ENCODE results near the gene EDC4.
"Not testable (repeated sequence)": the region's sequence is repeated elsewhere in the genome, so short reads cannot be mapped to it uniquely, and the experiment has no call there.

Gene EDC4

DNA sequence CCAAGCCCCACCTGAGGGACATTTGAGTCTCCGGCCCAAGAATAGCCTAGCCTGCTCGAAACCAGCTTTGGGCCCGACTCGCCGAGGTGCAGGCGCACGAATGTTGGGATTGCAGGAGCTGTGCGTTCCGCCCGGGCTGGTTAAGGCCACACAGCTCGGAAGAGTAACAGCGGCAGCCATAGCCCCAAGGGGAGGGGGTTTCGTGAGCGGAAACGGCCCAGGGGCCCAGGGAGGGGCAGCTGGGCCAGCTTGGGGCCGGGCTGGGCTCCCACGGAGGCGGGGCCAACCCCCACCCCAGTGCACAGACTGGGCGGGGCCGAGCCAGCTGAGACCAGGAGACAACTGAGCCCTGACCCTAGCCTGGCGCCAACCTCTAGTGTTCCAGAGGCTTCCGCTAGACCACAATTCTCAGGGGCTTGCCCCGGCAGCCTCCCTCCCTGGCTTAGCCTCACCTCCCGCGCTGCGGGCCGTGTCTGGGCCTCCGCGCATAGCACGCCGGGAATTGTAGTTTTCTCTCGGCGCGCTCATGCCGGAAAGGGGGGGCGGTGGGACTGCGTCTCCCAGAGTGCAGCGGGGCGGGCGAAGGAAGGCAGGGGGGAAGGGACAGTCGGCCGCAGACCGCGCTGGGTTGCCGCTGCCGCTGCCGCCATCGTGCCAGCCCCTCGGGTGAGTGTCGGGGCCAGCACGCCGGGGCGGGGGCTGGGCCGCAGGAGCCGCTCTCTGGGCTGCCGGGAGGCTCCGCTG lies 26.4 kb upstream of the EDC4 start, which contains the start of gene NUTF2:
NUTF2 (plus strand) TSS at position 614 of the 744 bp plus-strand sequence. CDS start 18,198 bp downstream, outside the sequence.
- DNase-seq (ENCODE audit: low read depth in 1 of 2, low spot score in 1 of 2) = peak; percentile 92 to 94

DNA sequence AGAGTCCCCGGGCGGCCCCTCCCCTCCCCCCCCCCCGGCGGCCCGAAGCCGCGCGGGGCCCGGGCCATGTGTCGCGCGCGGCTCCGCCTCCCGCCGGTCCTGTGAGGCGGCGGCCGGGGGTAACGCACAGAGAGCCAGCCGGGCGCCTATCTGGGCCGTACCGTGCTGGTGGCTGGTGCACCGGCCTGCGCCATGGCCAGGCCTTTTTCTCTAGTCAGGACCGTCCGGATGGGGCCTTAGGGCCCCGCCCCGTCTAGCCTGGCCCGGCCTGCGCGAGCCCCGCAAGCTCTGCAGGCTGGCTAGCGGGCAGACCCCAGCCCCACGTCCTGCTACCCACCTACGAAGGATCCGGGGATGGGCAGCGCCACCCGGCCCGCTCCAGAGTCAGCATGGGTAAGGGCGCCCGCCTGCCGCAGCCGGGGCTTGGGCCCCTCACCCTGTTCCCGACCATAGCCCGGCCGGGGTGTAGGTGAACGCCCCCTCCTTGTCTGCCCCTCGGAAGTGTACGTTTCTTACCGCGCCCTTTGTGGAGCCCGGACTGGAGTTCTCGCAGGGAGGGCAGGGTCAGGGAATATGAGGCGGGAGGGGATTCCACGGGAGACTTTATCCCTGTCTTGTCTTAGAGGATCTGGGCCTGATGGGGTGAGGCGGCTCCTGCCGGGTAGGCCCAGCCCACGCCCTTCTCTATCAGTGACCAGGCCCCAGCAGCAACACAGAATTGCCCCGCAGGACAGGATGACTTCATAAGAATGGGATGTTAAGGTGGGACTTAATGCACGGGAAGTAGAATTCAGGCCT lies 25.6 kb upstream of the EDC4 start, which contains the start of gene CENPT:
CENPT (minus strand) TSS at position 630 of the 798 bp plus-strand sequence. CDS start 13,834 bp downstream, outside the sequence.
- no peak for DNase-seq (ENCODE audit: low read depth in 1 of 2, low spot score in 1 of 2)

DNA sequence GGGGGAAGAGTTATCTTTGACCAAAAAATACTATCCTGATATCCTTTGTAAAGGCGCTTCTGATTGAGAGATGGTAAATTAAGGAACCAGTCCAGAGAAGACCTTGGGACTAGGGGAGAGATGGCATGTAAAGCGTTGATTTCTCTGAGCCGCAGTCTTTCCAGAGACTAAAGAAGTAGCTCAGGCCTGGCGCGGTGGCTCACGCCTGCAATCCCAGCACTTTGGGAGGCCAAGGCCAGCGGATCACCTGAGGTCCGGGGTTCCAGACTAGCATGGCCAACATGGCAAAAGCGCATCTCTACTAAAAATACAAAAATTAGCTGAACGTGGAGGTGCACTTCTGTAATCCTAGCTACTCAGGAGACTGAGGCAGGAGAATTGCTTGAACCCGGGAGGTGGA lies 24.7 kb upstream of the EDC4 start:
- no peak for DNase-seq (ENCODE audit: low read depth in 1 of 2, low spot score in 1 of 2)

DNA sequence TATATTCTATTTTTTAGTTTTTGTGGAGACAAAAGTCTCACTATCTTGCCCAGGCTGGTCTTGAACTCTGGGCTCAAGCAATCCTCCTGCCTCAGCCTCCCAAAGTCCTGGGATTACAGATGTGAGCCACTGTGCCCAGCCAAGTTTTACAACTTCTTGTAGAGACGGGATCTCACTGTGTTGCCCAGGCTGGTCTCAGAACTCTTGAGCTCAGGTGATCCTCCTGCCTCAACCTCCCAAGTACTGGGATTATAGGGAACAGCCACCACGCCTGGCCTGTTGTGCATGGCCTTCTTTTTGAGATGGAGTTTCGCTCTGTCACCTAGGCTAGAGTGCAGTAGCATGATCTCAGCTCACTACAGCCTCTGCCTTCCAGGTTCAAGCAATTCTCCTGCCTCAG lies 19.2 kb upstream of the EDC4 start:
- no peak for DNase-seq (ENCODE audit: low read depth in 1 of 2, low spot score in 1 of 2)

DNA sequence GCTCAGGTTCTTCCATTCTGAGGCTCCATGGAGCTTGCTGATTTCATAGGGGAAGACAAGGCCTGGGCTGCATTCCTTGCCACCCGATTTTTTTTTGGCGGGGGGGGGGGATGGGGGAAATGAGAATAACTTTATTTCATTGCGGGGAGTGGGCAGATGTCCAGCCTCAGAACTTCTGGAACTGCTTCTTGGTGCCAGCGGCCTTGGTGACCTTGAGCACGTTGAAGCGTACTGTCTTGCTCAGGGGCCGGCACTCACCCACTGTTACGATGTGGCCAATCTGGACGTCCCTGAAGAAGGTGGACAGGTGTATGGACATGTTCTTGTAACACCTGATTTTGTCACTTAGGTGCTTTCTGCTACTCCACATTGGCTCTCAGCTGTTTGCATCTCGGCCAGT lies 17.1 kb upstream of the EDC4 start:
- DNase-seq (ENCODE audit: low read depth in 1 of 2, low spot score in 1 of 2) = no peak

DNA sequence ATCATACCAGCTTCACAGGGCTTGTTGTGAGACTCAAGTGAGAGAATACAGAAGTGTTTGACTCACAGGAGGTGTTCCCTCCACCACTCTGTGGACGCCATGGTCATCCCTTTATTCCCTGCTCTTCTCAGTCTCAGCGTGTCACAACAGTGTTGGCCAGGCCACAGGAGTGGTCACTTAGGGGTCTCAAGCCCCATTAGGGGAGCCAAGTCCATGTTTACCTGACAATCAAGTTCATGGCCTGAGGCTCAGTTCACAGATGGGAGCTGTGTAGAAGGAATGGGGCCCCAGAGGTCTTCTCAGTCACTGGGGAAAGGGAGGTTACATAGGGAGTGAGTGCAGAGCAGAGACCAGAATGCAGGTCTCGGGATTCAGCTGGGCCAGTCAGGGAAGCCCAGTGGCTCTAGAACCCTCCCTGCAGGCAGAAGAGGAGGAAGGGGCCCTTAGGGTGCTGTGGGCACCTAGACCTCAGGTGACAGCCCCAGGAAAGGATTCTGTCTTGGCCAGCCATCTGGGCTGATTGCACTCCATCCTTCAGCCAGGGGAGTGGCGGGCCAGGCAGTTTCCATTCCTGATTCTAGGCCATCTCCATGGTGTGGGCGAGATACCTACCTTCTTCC lies 15.8 kb upstream of the EDC4 start:
- DNase-seq (ENCODE audit: low read depth in 1 of 2, low spot score in 1 of 2) = no peak

DNA sequence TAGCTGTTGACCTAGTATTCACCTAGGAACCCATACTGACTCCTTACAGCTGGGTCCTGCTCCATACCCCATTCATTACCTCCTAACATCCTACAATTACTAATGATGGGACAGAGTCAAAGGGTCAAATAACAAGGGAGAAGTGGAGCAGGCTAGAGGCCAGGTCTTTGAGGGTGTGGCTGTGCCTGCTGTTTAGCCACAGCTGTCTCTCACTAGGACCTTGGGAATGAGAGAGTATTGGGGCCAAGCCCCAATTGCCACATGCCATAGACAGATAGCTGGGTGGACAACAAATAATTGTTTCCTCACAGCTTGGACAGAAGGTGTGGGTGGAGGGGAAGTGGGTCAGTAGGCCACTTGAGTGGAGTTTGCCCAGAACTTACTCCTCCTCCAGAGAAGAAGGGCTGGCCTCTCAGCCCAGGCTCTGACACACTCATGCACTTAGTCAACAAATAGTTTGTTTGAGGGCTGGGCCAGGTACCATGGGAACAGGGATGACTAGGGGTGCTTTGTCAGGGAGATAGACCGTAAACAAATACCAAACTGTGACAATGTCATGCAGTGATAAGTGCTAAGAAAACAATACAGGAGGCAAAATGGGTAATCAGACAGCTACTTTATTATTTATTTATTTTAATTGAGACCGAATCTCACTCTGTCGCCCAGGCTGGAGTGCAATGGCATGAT lies 15.2 kb upstream of the EDC4 start:
- no peak for DNase-seq (ENCODE audit: low read depth in 1 of 2, low spot score in 1 of 2)

DNA sequence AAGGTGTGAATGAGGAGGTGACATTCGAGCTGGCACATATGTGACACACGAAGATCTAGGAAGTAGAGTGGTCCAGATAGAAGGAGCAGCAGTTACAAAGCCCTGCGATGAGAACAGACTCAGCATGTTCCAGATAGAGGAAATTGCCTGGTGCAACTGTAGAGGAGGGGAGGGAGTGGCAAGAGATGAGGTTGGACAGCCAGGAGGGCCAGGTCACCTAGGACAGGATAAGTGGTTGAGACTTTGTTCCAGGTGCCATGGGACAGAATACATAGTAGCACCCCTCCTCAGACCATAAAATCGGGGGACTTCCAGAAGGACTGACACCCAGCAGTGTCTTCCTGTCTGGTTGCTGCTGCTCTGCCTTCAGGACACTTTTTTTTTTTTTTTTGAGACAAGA lies 14.4 kb upstream of the EDC4 start:
- no peak for DNase-seq (ENCODE audit: low read depth in 1 of 2, low spot score in 1 of 2)

DNA sequence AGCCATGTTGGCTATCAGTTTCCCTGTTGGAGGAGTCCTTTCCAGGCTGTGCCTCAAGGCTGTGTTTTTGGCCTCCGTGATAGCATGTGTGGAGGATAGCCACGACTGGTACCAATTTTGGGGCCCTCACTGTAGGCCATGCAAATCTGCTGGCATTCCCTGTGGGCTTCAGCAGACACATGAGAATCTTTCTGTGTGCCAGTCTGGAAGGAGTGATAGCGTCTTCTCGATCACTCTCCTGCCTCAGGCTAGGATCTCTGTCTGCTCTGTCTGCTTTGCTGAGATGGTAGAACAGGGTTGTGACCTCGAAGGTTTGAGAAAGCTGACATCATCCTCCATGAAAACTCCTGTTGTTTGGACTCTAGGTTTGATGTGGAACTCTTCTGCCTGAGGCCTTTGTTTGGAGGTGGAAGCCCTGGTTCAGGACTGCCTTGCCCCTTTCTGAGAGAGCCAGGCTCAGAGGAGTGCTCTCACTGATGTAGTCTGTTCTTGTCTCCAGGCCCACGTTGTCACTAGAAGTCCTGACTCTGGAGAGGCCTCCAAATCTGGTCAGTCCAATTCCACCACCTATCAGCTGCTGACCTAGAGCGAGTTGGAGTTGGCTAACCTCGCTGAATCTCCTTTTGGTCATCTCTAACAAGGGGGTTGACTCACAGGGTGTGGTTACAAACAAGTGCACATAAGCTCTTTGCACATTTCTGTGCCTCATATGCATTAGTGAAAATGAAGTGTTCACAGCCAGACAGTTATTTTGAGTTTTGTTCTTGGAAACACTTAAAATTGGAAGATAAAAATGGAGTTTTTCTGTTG lies 12.1 kb upstream of the EDC4 start:
- DNase-seq (ENCODE audit: low read depth in 1 of 2, low spot score in 1 of 2) = no peak

DNA sequence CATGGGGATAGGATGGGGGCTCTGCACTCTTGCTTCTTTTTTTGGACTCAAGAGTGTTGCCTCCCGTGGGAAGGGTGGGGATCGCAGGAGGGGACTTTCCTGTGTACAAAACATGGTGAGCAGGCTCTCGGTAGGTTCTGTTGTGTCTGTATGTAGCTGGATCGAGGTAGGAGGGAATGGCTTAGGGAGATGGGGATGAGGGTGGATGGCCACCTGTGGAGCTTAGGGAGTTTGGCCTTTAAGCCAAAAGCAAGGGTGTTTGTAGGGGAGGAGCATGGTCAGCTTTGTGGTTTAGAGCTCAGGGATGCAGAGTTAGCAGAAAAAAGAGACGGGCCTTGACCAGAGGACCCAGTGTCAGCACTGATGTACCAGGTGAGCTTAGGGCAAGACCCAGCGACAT lies 11.0 kb upstream of the EDC4 start:
- DNase-seq (ENCODE audit: low read depth in 1 of 2, low spot score in 1 of 2) = no peak

DNA sequence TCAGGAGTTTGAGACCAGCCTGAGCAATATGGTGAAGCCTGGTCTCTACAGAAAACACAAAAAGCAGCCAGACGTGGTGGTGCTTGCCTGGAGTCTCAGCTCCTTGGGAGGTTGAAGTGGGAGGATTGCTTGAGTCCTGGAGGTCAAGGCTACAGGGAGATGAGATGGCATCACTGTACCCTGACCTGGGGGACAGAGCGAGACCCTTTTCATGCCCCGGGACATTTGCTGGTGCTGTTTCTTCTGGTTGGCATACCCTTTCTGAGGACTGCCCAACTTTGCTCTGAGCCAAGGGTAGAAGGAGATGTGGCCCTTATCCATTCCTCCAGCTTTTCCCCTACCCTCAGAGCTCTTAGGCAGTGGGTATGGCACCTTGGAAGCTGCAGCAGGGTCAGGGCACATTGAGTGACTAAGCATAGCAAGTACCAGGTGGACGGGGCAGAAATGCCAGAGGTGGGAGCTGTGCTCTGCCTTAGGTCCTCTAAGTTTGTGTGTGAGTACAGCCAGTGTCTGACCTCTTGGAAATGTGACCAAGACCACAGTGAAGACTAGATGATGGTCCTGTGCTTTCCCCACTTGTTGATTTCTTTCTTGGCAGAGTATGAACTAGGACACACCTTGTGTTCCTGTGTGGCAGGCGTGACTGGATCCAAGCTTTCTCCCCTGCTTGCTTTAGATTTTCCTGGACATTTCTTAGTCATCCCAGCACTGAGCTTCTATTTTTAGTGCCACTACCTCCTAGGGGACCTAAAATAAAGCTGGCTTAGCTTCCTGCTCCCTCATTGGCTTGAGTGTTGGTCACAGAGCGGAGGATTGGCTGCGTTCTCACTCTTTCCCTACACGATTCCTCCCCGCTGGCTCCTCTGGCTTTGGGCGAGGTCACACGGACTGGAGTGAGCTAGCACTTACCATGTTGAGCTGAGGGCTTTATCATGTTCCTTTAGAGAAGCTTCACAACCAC lies 9.9 kb upstream of the EDC4 start:
- no peak for DNase-seq (ENCODE audit: low read depth in 1 of 2, low spot score in 1 of 2)

DNA sequence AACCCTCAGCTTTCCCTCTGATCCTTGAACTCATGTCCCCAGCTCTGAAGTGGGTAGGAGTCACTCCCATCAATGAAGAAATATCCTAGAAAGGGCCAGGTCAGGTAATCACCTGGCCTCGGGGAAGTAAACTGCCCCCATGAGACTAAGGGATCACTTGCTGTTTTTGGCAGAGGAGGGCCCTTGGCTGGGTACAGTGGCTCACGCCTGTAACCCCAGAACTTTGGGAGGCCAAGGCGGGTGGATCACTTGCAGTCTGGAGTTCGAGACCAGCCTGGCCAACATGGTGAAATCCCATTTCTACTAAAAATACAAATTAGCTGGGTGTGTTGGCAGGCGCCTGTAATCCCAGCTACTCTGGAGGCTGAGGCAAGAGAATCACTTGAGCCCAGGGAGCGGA lies 8.8 kb upstream of the EDC4 start:
- not testable (repeated sequence) for DNase-seq (ENCODE audit: low read depth in 1 of 2, low spot score in 1 of 2)

DNA sequence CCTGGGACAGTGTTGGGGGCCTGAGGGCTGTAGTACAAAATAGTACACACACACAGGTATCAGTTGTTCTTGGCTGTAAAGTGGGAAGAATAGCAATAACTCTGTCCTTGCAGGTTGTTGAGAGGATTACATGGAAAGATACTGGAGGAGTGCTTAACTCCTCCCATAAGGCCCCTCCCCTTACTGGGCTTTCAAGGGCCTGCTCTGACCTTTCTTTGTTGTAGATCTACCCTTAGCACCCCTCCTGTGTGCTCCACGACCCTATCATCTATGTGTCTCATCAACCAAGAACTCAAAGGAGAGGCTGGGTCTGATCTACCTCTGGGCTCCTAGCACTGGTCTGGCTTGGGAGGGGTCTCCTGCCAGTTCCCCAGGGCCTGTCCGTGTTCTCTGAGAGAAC lies 8.3 kb upstream of the EDC4 start:
- DNase-seq (ENCODE audit: low read depth in 1 of 2, low spot score in 1 of 2) = no peak

DNA sequence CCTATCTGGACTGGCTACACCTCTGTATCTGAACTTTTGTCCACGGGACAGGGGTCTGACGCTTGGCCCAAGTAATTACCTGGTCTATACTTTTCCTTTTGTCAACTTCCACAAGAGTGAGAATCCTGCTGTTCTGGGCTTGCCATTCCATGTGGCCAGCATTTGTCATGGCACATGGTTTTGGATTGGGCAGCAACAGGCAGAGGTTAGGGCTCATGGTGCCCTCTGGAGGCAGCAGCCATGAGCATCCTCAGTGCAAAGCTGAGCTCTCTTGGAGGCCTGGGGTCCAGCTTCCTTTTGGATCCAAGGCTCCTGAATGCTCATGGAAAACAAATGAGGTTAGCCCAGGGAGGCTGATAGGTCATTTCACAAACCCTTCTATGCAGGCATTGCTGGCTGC lies 7.5 kb upstream of the EDC4 start:
- no peak for DNase-seq (ENCODE audit: low read depth in 1 of 2, low spot score in 1 of 2)

DNA sequence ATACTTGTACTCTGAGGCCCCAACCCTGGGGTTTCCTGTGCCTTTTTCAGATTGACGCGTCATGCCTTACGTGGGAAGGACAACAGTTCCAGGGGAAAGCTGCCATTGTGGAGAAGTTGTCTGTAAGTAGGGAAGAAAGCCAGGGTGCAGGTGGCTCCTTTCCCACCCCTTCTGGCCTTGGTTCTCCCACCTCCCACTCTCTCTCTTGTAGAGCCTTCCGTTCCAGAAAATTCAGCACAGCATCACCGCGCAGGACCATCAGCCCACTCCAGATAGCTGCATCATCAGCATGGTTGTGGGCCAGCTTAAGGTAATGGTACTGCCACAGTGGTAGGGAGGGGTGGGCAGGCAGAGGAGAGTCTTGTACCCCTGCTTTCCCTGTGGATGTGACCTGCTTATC lies 4.6 kb upstream of the EDC4 start:
- no peak for DNase-seq (ENCODE audit: low read depth in 1 of 2, low spot score in 1 of 2)

DNA sequence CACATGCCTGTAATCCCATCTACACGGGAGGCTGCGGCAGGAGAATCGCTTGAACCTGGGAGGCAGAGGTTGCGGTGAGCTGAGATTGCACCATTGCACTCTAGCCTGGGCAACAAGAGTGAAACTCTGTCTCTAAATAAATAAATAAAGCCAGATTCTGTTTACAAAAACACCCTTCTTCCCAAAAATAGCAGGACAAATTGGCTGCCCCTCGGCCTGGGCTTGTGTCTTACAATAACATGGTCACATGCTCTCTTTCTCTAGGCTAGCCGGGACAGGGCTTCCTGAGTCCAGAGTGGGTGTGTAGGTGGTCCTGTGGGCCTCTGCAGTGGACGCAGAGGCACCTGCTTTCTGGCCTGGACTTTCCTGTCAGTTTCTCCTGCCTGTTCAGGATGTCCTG lies 3.2 kb upstream of the EDC4 start:
- no peak for DNase-seq (ENCODE audit: low read depth in 1 of 2, low spot score in 1 of 2)

DNA sequence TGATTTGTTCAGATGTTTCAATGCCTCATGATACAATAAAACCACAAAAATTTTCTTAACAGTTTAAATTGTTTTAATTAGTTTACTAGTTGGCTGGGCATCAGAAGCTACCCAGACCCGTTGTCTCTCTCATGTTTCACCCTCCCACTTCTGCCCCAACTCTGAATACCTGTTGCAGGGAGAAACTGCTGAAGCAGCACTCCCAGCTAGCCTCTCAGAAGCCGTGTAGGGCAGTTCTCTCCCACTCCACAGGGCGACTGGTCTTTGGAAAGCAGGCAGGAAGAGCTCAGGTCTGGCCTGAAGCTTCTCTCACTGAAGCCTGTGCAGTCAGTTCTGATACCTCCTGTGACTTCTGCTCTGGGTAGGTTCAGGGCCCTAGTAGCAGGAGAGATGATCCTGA lies 1.6 kb upstream of the EDC4 start:
- no peak for DNase-seq (ENCODE audit: low read depth in 1 of 2, low spot score in 1 of 2)

DNA sequence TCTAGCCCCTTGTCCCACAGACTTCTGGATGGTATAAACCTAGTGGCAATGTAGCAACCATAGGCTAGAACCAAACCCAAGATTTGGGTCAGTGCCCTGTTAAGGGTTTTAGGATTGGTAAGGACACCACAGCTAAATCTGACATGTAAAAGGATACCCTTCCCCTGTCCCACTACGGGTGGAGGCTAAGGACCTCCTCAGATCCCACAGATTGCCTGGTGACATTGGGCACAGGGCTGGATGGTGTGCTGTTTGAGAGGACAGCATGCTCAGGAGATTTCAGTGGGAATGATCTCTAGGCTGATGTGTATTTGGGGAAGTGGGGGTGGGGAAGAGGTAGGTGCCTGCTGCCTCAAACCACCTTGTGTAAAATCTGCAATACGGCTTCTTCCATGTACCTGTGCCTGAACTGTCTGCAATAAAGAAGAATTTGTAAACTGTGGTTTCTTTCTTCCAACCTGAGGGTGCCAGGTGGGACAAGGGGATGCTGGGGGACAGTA lies 671 bp upstream of the EDC4 start:
- no peak for DNase-seq (ENCODE audit: low read depth in 1 of 2, low spot score in 1 of 2)
